Measurements from ENCODE around the gene SYMPK. TPM values are rescaled to one million over a fixed set of nuclear protein-coding genes. Genes with fewer than 3 reads are reported as not detected.

Gene SYMPK
- total and polyA plus RNA-seq, 7 experiments from 2014 or later: 9.9 to 110 (median 84.2) TPM

Other genes starting within 250 kb of the SYMPK start
- 100 to 1,000 TPM in 1 of 5 experiments, 10 to 100 TPM in 4; 57.4 to 128 (median 58.6) TPM for gene EML2, start 223.8 kb downstream of the SYMPK start, total RNA-seq
- 10 to 100 TPM; 11.3 to 17.5 TPM for gene EML2, start 223.8 kb downstream of the SYMPK start, polyA plus RNA-seq
- 1 to 10 TPM; 4.6 to 7.4 (median 6.0) TPM for gene GIPR, start 194.9 kb downstream of the SYMPK start, total RNA-seq
- gene GIPR, start 194.9 kb downstream of the SYMPK start, polyA plus RNA-seq: under 1 TPM in 1 of 2 donors, not detected in 1; 0.15 TPM
- gene SNRPD2, start 171.2 kb downstream of the SYMPK start, total RNA-seq: 100 to 1,000 TPM; 301 to 537 (median 405) TPM
- gene SNRPD2, start 171.2 kb downstream of the SYMPK start, polyA plus RNA-seq: 1,000 to 10,000 TPM; 1,209 to 1,262 TPM
- 1 to 10 TPM; 6.1 to 8.9 (median 7.9) TPM for gene QPCTL, start 170.5 kb downstream of the SYMPK start, total RNA-seq
- 1 to 10 TPM; 1.2 to 1.9 TPM for gene QPCTL, start 170.5 kb downstream of the SYMPK start, polyA plus RNA-seq
- 10 to 100 TPM; 21.2 to 52.9 (median 36.6) TPM for gene FBXO46, start 132.3 kb downstream of the SYMPK start, total RNA-seq
- gene FBXO46, start 132.3 kb downstream of the SYMPK start, polyA plus RNA-seq: 10 to 100 TPM; 11.1 to 17.5 TPM
- not detected for gene MEIOSIN, start 129.7 kb downstream of the SYMPK start, total RNA-seq
- not detected for gene MEIOSIN, start 129.7 kb downstream of the SYMPK start, polyA plus RNA-seq
- 1 to 10 TPM in 4 of 5 experiments, under 1 TPM in 1; 0.92 to 2.3 (median 1.1) TPM for gene SIX5, start 93.9 kb downstream of the SYMPK start, total RNA-seq
- gene SIX5, start 93.9 kb downstream of the SYMPK start, polyA plus RNA-seq: under 1 TPM; 0.15 to 0.17 TPM
- 10 to 100 TPM; 15.0 to 33.9 (median 25.2) TPM for gene DMPK, start 80.7 kb downstream of the SYMPK start, total RNA-seq
- 1 to 10 TPM in 1 of 2 donors, under 1 TPM in 1; 0.20 to 1.8 TPM for gene DMPK, start 80.7 kb downstream of the SYMPK start, polyA plus RNA-seq
- gene DMWD, start 70.3 kb downstream of the SYMPK start, total RNA-seq: 10 to 100 TPM; 18.7 to 43.2 (median 35.4) TPM
- 1 to 10 TPM; 3.7 to 7.2 TPM for gene DMWD, start 70.3 kb downstream of the SYMPK start, polyA plus RNA-seq
- gene RSPH6A, start 47.8 kb downstream of the SYMPK start, total RNA-seq: under 1 TPM; 0.20 to 0.78 (median 0.56) TPM
- not detected for gene RSPH6A, start 47.8 kb downstream of the SYMPK start, polyA plus RNA-seq
- not detected for gene FOXA3, start 1.2 kb upstream of the SYMPK start, total RNA-seq
- not detected for gene FOXA3, start 1.2 kb upstream of the SYMPK start, polyA plus RNA-seq
- gene IRF2BP1, start 23.0 kb upstream of the SYMPK start, total RNA-seq: 10 to 100 TPM; 16.4 to 38.7 (median 26.5) TPM
- 10 to 100 TPM in 1 of 2 donors, 1 to 10 TPM in 1; 6.2 to 11.6 TPM for gene IRF2BP1, start 23.0 kb upstream of the SYMPK start, polyA plus RNA-seq
- 10 to 100 TPM in 3 of 5 experiments, 1 to 10 TPM in 2; 7.0 to 14.5 (median 11.2) TPM for gene MYPOP, start 39.5 kb upstream of the SYMPK start, total RNA-seq
- gene MYPOP, start 39.5 kb upstream of the SYMPK start, polyA plus RNA-seq: under 1 TPM; 0.15 to 0.40 TPM
- not detected for gene NANOS2, start 51.6 kb upstream of the SYMPK start, total RNA-seq
- not detected for gene NANOS2, start 51.6 kb upstream of the SYMPK start, polyA plus RNA-seq
- gene NOVA2, start 110.7 kb upstream of the SYMPK start, total RNA-seq: under 1 TPM in 1 of 5 experiments, not detected in 4; 0.19 TPM
- not detected for gene NOVA2, start 110.7 kb upstream of the SYMPK start, polyA plus RNA-seq
- 10 to 100 TPM; 15.5 to 35.8 (median 25.3) TPM for gene CCDC61, start 132.3 kb upstream of the SYMPK start, total RNA-seq
- gene CCDC61, start 132.3 kb upstream of the SYMPK start, polyA plus RNA-seq: 10 to 100 TPM; 10.1 to 12.9 TPM
- not detected for gene PGLYRP1, start 159.9 kb upstream of the SYMPK start, total RNA-seq
- gene PGLYRP1, start 159.9 kb upstream of the SYMPK start, polyA plus RNA-seq: not detected
- gene IGFL4, start 177.9 kb upstream of the SYMPK start, total RNA-seq: not detected
- gene IGFL4, start 177.9 kb upstream of the SYMPK start, polyA plus RNA-seq: not detected